SIG-M5 (cell line): ENCODE measurements around the gene ARMC6.

Source experiments
- DNase-seq: peaks from one replicate; lab custom pipeline; 2025; lab: John Stamatoyannopoulos, UW

ARMC6 gene

GRCh38 chr19:19054315-19054938 lies 21.0 kb downstream of the ARMC6 start:
- no peak for DNase-seq

- no peak for DNase-seq
Observed at GRCh38 chr19:19054939-19055440, 21.6 kb downstream of the ARMC6 start.

GRCh38 chr19:19055701-19056100 lies 22.3 kb downstream of the ARMC6 start:
- no peak for DNase-seq

- no peak for DNase-seq
Observed at GRCh38 chr19:19056636-19057275, 23.4 kb downstream of the ARMC6 start.

- no peak for DNase-seq
Observed at GRCh38 chr19:19057317-19057716, 23.9 kb downstream of the ARMC6 start.

- no peak for DNase-seq
Observed at GRCh38 chr19:19057720-19058119, 24.3 kb downstream of the ARMC6 start.

GRCh38 chr19:19059018-19059836 lies 25.8 kb downstream of the ARMC6 start:
- no peak for DNase-seq

GRCh38 chr19:19059837-19060611 lies 26.6 kb downstream of the ARMC6 start:
- DNase-seq: no peak

GRCh38 chr19:19061506-19061905 lies 28.1 kb downstream of the ARMC6 start:
- no peak for DNase-seq

GRCh38 chr19:19062454-19063182 lies 29.2 kb downstream of the ARMC6 start:
- no peak for DNase-seq

GRCh38 chr19:19063183-19064097 lies 30.0 kb downstream of the ARMC6 start, which contains the start of gene SLC25A42:
Gene SLC25A42 (plus strand): TSS chr19:19063994. CDS start chr19:19096125, 32,131 bp downstream.
- DNase-seq: peak; percentile 96

- DNase-seq: no peak
Observed at GRCh38 chr19:19064098-19064722, 30.8 kb downstream of the ARMC6 start.

GRCh38 chr19:19064811-19065745 lies 31.7 kb downstream of the ARMC6 start:
- DNase-seq: no peak

GRCh38 chr19:19067276-19068072 lies 34.1 kb downstream of the ARMC6 start:
- no peak for DNase-seq

GRCh38 chr19:19068659-19069654 lies 35.6 kb downstream of the ARMC6 start:
- no peak for DNase-seq

GRCh38 chr19:19071897-19072296 lies 38.5 kb downstream of the ARMC6 start:
- no peak for DNase-seq
